Fibroblast of villous mesenchyme (primary cell): ENCODE results near the gene RGS12. TPM values are rescaled to one million over a fixed set of nuclear protein-coding genes. Genes with fewer than 3 reads are reported as not detected.
A peak's percentile ranks its signal among the peaks of the same experiment; 100 is the strongest.

Experiments used
- DNase-seq: peaks from one replicate; pipeline ENCODE4 v3.0.0-alpha.2; 2010; ENCODE audit warnings: low read depth
- H3K4me3 ChIP-seq: 2 replicates; pipeline ENCODE4 v1.5.1; 2011; ENCODE audit warnings: low read depth, mild to moderate bottlenecking, low read length
- total RNA-seq: library from RNA; depleted of rRNA; stranded (reverse); fragments of >200 nt; gene quantifications from 2 replicates; pipeline ENCODE4 v1.2.3, GENCODE V29; 2012
- TF ChIP-seq, protein P1 (sequence below): IDR thresholded peaks from 2 replicates; pipeline ENCODE4 v1.5.1; 2012; ENCODE audit warnings: low read depth, mild to moderate bottlenecking, low read length; ENCODE audit not compliant: insufficient read depth

The RGS12 gene
- total RNA-seq, 1 donor: 11.7 TPM

DNA sequence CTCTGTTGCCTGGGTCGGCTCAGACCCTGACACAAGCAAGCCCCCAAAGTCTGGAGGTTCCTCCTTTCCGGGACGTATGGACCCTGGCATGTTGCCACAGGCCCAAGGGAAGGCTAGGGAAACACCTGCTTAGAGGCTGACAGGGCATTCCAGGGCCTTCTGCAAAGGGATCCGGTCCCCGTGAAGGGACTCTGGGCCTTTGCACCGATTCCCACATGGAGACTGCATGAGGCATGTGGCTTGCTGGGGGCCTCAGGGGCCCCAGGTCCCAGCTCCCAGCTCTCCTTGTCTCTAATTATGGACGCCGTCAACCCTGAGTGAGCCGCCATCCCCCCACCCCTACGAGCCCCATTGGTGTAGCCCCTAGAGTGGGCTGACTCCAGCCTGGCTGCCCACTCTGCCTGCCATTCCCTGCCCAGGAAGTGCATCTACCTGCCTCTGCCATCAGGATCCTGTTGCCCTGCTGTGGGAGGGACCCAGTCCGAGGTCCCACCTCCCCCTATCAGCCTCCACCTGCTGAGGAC is 4.2 kb upstream of the RGS12 start:
- DNase-seq: no peak
- H3K4me3 ChIP-seq: no peak overlapping the region
- TF ChIP-seq, protein P1, sequence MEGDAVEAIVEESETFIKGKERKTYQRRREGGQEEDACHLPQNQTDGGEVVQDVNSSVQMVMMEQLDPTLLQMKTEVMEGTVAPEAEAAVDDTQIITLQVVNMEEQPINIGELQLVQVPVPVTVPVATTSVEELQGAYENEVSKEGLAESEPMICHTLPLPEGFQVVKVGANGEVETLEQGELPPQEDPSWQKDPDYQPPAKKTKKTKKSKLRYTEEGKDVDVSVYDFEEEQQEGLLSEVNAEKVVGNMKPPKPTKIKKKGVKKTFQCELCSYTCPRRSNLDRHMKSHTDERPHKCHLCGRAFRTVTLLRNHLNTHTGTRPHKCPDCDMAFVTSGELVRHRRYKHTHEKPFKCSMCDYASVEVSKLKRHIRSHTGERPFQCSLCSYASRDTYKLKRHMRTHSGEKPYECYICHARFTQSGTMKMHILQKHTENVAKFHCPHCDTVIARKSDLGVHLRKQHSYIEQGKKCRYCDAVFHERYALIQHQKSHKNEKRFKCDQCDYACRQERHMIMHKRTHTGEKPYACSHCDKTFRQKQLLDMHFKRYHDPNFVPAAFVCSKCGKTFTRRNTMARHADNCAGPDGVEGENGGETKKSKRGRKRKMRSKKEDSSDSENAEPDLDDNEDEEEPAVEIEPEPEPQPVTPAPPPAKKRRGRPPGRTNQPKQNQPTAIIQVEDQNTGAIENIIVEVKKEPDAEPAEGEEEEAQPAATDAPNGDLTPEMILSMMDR: no peak

DNA sequence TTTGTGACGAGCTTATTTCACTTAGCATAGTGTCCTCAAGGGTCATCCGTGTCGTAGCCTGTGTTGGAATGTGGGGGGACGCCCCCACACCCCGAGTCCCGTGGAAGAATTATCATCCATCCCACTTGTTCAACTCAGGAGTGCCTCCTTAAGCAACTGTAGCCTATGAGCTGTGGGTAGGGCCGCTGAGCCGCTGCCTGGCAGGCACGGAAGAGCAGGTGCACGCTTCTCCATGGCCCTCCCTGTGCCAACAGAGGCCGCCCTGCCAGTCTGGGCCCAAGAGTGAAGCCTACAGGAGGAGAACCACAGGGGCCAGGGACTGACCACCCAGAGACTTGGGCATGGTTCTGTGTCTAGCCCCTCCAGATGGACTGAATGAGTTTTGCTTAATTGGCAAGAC is 2.3 kb upstream of the RGS12 start:
- DNase-seq: no peak
- TF ChIP-seq, protein P1: no peak
- no peak overlapping the region for H3K4me3 ChIP-seq

DNA sequence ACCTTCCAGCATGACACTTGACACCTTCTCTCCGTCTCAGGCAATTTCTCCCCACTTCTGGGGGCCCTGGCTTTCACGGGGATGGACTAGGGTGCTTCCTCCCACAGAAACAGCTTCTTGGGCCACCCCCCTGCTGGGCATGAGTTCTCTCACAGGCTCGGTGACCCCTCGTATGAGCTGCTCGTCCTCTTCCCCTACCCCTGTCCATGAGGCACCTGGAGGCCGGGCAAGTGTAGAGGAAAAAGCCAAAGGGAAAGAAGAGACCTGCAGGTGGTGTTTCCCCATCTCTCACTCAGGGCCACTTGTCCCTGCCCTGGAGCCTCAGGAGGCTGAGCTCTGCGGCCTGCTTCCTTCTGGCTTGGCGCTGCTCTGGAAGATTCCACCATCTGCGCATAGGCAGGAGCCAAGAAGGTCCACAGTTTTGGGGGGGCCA is 1.9 kb upstream of the RGS12 start:
- TF ChIP-seq, protein P1: no peak
- DNase-seq: no peak
- H3K4me3 ChIP-seq: no peak overlapping the region

DNA sequence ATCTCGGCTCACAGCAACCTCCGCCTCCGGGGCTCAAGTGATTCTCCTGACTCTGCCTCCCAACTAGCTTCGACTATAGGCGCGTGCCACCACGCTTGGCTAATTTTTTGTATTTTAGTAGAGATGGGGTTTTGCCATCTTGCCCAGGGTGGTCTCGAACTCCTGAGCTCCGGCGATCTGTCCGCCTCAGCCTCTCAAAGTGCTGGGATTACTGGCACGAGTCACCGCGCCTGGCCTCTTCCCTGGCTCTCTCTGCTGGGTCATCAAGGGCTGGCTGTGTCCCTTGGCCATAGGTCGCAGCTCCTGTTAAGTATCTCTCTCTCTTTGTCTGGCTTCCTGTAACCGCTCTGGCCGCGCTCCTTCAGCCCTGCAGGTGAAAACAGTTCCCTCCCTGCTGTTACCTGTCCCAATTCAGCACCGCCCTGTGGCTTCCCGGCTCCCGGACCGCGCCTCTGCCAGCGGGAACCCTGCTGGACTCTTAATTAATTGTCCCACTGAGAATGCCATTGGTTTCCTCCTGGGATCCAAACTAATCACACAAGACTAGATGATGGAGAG is 1.3 kb upstream of the RGS12 start:
- TF ChIP-seq, protein P1: no peak
- DNase-seq: no peak
- peak overlapping the region; percentile 81 for H3K4me3 ChIP-seq

DNA sequence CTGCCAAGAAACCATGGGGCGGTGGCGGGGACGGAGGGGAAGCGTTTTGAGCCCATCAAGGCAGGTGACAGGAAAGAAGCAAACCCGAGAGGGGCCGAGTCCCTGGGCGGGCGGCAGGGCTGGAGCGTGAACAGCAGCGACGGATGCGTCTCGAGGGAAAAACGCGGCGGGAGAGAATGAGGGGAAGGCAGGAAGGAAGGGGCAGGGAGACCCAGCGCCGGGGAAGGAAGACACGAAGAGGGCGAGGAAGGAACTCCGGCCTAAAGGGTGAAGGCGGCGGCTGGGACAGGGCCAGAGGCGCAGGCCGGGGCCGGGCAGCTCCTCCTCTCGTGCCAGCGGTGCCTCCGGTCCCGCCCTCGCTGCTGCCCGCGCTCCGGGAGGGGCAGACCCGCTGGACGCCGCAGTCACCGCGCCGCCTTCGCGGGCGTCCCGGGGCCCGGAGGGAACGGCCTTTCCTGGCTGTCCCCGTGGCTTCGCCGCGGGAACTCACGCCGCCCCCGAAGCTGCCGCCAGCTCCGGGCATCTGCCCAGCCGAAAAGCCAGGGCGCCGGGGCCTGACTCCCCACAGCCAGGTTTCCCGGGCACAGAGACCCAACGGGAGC is 751 bp upstream of the RGS12 start:
- TF ChIP-seq, protein P1: no peak
- peak; percentile 27 for DNase-seq
- H3K4me3 ChIP-seq: peak overlapping the region; percentile 81

DNA sequence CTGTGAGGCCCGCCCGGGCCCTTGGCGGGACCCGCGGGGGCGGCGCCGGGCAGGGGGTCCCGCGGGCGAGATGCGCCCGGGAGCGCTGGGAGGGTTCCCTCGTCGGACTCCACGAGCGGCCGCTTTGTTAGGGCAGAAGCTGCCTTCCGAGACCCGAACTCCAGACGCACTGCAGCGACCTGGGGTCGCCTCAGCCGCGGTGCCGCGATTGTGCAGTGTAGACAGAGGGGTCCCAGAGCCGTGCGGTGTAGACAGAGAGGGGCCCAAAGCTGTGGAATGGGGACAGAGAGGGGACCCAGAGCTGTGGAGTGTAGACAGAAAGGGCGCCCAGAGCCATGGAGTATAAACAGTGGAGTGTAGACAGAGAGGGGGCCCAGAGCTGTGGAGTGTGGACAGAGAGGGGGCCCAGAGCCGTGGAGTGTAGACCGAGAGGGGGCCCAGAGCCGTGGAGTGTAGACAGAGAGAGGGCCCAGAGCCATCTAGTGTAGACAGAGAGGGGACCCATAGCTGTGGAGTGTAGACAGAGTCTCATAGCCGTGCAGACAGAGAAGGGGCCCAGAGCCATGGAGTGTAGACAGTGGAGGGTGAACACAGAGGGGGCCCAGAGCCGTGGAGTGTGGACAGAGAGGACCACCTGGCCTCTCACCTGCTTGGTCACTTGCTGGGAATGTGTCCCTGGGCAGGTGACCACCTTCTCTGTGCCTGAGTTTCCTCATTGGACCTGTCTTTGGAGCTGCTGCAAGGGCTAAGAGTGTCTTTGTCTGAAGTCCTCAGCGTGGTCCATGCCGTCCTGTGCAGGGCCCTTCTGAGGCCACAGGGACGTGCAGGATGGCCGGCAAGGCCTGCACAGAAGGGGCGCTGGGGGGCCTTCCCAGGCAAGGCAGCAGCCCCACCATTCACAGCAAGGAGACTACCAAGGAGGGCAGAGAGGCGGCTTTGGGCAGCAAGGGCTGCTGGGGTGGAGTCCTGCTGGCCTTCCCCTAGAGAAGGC is 875 bp downstream of the RGS12 start:
- no peak for DNase-seq
- TF ChIP-seq, protein P1: no peak
- peak overlapping the region; percentile 75 for H3K4me3 ChIP-seq
